Left renal cortex interstitium (tissue), 4 donors: ENCODE measurements around the gene MEN1. TPM values are rescaled to one million over a fixed set of nuclear protein-coding genes. Genes with fewer than 3 reads are reported as not detected.
"Not testable (repeated sequence)": the region's sequence is repeated elsewhere in the genome, so short reads cannot be mapped to it uniquely, and the experiment has no call there.

Source experiments
- DNase-seq, 4 donors: peaks; one replicate each; pipeline ENCODE4 v3.0.0-alpha.2; 2013; ENCODE audit warnings: low read depth in 4 of 4, low spot score in 2 of 4, missing footprints in 1 of 4
- polyA plus RNA-seq, 4 donors: library from polyadenylated mRNA; unstranded; fragments of 120-200 nt; gene quantifications; one replicate each; pipeline ENCODE4 v1.2.1, GENCODE V29; 2013; ENCODE audit not compliant: insufficient read length in 4 of 4

MEN1 gene
- polyA plus RNA-seq, 4 donors = 31.6 to 53.5 (median 42.7) TPM

- DNase-seq = peak in 3 of 4 donors; percentile 72 to 88 (median 72)
These were observed 36.8 kb upstream of the MEN1 start for GRCh38 chr11:64846998-64847666.

GRCh38 chr11:64845776-64846129, 35.4 kb upstream of the MEN1 start:
- DNase-seq = not testable (repeated sequence)

DNA sequence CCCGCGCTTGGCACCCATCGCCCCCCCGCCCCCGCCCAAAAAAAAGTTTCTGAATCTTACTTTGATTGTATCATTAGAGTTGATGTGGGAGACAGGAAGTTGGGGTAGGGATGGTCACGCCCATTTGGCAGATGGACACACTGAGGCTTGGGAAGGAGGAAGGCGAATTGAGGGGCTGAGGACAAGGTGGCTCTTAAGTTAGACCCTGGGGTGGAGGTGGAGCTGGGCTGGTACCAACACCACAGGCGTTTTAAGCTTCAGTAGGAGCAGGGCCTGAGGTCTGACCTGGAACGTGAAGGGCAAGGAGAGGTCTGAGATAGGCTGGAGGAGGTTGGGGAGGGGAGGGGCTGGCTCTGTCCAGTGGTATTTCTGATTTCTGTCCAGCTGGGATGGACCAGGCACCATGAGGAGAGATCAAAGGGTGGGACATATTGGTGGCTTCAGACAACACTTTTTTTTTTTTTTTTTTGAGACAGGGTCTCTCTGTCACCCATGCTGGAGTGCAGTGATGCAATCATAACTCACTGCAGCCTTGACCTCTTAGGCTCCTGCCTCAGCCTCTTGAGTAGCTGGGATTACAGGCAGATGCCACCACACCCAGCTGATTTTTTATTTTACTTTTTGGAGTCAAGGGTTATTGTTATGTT, 34.9 kb upstream of the MEN1 start:
- no peak for DNase-seq

DNA sequence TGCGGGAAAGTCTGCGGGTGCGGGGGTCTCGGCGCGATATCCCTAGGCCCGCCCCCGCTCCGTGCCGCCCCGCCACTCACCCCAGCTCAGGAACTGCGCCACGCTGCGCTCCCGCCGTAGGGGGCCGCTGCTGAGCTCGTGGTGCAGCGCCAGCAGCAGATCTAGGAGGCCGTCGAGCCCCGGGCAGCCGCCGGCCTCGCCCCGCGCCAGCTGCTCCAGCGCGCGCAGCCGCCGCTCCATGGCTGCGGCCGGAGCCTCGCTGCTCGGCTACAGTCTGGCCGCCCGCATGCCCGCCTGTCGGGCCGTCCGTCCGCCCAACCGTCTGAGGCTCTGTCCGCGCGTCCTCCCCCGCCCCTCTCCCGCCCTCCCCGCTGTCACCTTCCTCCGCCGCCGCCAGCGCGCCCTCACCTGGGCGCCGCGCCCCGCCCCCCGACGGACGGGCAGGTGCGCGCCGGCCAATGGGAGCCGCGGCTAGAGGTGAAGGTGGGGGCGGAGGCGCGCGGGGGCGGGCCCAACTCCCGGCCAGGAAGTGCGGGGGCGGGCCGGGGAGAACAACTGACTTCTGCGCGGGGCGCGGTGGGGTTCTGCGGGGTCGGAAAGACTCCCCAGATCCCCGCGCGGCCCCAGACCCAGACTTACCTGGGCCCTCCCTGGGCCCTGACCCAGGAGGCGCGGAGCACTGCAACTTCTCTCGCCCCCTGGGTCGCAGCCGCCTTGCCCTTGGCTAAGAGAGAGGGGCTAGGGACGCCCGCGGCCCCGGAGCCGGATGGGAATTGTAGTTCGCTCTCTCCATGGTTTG, 34.2 kb upstream of the MEN1 start, which contains the start of gene CDC42BPG:
TSS of gene CDC42BPG (minus strand) at position 324 of the 799 bp plus-strand sequence. CDS start at position 240, 84 bp downstream.
- DNase-seq = no peak

DNA sequence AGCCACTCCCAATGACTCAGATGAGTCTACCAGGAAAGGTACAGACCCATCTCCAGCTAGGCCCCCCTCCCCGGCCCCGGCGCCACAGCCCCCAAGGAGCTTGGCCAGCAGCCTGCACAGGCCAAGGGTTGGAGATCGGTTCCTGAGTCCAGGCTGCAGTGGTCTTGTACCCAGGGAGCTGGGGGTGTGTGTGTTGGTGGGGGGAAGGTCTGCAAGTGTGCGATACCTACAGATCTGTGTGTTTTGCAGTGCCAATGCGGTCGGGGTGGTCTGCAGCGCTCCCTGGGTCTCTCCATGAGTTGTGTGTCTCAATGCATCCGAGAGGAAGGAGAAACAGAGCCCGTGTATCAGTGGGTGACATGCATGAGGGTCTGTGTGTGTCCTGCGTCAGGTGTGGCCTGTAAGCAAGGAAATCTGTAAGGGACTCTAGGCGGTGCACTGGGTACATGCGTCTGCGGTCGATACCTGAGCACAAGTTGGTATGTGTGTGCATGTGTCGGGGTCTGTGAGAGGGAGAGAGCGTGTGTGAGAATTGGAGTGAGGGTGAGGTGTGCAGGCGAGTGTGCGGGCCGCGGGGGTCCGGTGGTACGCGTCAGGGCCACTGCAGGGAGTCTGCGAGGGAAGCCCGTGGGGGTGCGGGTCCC, 33.5 kb upstream of the MEN1 start:
- no peak for DNase-seq

DNA sequence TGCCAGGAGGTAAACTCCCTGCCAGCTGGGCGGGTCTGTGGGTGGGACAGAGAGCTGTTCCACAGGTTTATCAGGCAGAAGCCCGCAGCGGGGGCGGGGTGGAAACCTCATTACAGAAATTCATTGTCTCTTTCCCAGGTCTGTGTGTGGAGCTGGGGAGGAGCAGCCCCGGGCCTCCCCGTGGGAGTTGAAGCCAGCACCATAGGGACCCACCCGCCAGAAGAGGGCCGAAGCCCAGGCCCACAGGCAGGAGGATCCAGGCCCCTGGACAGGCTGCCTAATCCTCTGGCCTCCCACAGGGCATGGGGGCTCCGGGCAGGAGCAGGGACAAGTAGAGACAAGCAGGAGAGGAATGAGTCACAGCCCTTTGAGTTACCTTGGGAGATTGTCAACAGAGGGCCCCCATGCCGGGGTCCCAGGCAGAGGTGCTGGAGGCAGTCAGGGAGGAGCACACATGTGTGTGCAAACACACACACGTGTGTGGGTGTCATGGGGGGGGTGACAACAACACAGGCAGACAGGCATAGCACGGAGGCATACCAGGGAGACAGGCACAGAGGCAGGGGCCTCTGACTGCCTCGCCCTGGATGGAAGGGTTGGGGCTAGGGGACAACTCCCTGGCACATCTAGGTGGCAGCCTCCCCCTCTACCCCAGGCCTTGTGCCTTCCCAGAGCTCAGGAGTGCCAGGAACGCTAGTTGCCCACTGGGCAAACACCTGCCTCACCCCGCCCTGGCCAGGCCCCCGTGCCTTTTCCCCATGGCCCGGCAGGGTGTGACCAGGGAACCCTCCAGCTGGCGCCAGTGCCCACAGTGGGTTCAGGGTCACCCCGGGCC, 32.7 kb upstream of the MEN1 start:
- DNase-seq = no peak

DNA sequence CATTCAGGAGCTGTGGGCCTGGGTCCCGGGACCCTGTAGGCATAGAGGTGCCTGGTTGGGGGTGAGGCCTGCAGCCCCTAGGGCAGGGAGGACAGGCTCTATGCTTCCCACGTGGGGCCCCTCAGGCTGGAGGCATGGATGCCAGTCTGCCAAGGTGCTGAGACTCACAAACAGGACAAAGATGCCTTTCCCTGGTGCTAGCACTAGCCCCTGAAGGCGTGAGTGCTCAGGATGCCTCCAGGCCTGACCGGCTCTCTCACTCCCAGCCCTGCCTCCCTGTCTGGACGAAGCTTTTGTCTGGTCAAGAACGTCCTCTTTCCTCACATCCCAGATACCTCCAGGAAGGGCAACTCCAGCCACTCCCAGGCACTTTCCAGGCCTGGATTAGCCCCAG, 32.0 kb upstream of the MEN1 start:
- DNase-seq = no peak

DNA sequence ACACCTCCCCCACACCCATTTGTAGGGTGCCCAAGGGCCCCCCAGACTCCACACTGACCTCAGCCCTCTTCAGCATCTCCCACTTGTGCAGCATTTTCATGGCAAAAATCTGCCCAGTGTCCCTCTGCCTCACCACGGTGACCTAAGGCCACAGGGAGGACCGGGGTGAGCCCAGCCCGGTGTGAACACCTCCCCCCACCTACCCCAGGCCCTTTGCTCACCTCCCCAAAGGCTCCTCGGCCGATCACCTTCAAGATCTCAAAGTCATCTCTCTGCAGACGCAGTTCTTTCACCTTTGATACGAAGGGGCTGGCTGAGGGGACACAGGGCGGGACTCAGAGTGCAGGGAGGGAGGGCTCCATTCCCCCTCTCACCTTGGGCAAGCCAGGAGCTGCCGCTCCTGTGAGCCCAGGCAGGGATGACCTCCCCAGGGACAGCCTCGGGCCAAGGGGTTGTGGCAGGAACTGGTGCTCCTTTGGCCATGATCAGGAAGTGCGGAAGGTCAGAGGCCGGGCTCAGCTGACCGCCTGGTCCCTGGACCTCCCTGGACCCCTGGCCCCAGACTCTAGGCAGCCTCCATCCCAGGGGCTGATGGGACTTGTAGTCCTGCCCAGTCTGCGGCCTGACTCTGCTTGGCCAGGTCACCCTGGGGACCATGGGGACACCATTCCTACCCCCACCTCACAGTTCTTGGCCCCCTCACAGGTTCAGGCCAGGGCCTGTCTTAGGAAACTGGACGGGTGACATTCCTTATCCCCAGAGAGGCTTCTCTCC, 31.4 kb upstream of the MEN1 start:
- no peak for DNase-seq

- DNase-seq = no peak
These were observed 29.8 kb upstream of the MEN1 start for GRCh38 chr11:64839887-64840782.

- no peak for DNase-seq
These were observed 29.0 kb upstream of the MEN1 start for GRCh38 chr11:64839335-64839734.

GRCh38 chr11:64838600-64839334, 28.4 kb upstream of the MEN1 start:
- no peak for DNase-seq

GRCh38 chr11:64837887-64838351, 27.6 kb upstream of the MEN1 start:
- no peak for DNase-seq

- no peak for DNase-seq
These were observed 26.2 kb upstream of the MEN1 start for GRCh38 chr11:64836448-64837072.

DNA sequence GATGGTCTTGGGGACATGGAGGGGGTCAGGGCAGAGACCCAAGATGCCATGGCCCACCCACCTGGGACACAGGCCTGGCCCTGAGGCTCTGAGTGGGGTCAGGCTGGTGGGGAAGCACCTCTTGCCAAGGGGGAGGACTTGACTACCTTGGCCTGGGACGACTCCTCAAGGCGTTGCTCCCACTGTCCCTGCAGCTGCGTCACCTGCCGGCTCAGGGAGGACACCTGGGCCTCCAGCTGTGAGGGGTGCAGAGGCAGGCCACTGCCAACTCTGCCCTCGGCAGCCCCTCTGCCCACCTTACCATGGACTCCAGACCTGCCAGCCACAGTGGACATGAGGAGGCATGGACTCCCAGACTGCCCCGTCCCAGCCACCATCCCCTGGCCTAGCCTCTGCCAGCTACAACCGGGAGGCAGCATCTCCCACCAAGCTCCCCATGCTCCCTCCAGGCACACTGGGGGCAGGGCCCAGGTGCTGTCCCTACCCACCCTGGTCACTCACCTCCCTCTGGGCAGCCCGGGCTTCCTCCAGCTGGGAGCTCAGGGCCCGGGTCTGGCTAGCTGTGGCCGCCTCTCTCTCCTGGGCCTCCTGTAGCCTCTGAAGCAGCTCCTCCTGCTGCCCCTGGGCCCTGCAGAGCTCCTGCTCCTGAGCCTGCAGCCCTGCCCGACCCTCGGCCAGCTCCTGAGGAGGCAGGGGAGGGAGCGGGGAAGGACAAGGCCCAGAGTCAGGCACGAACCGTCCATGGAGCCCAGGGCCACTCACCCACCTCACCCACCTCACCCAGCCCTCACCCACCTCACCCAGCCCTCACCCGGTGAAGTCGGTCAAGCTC, 25.5 kb upstream of the MEN1 start:
- DNase-seq = no peak

DNA sequence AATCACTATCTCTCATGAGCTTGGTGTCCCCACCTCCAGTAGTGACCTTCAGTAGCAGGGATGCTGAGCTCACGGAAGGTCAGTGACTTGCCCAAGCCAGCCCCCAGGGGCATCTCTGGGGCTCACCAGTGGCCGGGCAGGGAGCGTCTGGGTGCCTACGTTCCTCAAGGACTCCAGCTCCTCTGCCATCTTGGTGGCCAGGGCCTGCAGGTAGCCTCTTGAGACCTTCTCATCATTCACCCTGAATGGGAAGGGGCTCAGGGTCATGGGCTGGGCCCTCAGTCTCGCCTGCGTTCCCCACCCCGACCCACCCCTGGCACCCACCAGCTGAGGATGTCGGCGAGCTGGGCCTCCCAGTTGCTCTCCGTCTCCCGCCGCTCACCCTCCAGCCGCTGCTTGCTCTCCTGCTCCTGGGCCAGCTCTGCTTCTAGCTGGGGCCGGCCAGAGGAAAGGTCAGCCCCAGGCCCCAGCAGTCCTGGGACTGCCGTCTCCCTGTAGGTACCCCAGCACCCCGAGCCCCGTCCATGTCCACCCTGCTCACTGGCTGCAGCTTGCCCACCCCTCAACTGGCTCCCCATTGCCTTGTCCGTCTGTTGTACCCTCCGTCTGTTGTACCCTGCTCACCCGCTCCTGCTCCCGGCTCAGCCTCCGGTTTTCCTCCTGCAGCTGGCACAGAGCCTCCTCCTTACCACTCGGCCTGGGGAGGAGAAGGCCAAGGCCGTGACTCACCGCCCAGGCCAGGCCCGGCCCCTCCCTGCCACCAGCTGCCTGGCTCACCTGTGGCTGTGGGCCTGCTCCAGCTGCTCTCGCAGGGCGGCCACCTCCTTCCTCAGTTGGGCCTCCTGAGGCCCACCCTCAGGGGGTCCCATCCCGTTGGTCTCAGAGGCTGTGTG, 24.6 kb upstream of the MEN1 start:
- DNase-seq = no peak
